Stimulated activated naive CD8-positive, alpha-beta T cell treated with anti-CD3 and anti-CD28 coated beads, Interleukin-15, Interleukin-2, amounts not matched to agents 100 ng/mL and 50 ng/mL, for 24 hours (primary cell): Measurements from ENCODE around the gene RAB6B.

ENCODE experiments used
- H3K27ac Mint-ChIP-seq: one replicate; pipeline ENCODE4 v1.8.0; 2021; ENCODE audit warnings: mild to moderate bottlenecking, mixed read lengths
- H3K27me3 Mint-ChIP-seq: one replicate; pipeline ENCODE4 v1.8.0; 2021; ENCODE audit warnings: mixed read lengths
- H3K36me3 Mint-ChIP-seq: one replicate; pipeline ENCODE4 v1.8.0; 2021; ENCODE audit warnings: low read depth, mixed read lengths
- H3K4me1 Mint-ChIP-seq: one replicate; pipeline ENCODE4 v1.8.0; 2021; ENCODE audit warnings: low read depth, mixed read lengths
- H3K4me3 Mint-ChIP-seq: one replicate; pipeline ENCODE4 v1.8.0; 2021; ENCODE audit warnings: mild to moderate bottlenecking, mixed read lengths
- H3K9me3 Mint-ChIP-seq: one replicate; pipeline ENCODE4 v1.8.0; 2021; ENCODE audit warnings: mixed read lengths

Gene RAB6B

DNA sequence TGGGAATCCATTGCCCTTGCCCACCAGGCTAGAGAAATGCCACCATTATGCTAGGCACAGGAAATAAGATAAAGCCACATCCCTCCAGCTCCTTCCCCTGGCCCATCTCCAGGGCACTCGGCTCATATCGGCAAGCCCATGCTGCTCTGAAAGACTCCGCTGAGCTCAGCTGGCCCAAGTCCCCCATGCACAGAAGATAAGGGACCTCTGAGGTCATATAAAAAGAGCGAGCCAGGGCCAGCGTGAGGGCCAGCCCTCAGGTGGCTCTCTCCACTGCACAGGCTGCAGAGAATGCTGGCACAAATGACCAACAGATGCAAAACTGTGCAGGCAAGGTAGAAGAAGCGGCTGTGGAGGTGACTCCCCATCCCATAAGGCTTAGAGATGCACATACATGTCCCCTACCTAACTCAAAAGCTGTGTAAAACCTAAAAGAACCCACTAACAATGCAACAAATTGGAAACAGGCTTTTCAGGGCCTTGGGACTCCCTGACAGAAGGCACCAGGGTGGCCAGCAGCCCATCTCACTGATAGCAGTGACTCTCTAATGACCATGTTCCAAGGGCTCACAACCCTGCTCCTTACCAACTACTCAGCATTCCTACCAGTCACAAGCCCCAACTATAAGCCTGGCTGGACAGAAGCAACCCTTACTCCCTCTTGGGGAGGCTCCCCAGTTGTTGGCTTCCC is 3.0 kb downstream of the RAB6B start:
- Mint-ChIP-seq H3K27me3 (peaks cover 44% of the 10 kb centered on the region), H3K4me1 (no peaks in the 10 kb centered on the region), H3K27ac (no peak overlapping the region), H3K4me3 (no peak overlapping the region), H3K36me3 (no peaks in the 10 kb centered on the region), H3K9me3 (no peaks in the 10 kb centered on the region)

DNA sequence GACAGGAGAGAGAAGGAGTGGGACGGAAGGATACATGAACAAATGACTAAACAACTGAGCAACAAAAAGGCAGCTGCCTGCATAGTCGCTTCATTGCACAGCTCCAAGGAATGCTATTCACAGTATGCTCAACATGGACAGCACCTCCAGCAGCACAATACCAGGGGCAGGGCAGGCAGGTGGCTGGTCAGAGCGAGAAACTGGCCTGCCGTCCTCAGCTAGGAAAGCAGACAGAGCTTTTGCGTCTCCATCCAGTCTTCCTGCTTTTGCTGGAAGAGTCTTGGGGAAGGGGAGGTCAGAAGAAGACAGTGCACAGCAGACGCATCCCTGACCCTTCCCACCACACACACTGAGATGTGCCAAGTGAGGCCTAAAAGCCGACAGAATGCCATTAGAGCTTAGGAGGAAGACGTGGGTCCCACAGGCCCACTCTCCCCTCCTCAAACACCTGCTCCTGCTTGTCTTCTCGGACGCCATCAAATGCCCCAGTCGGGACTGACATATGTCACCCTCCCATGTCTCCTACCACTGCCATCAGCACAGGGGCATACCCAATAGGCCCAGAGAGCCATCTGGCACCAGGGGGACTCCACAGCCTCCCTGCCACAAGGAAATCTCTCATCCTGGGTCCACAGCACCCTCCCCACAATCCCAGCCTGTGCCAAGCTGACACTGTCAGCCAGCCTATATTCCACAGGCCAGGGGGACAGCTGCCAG is 3.9 kb downstream of the RAB6B start:
- Mint-ChIP-seq H3K27ac (no peak overlapping the region), H3K4me1 (no peaks in the 10 kb centered on the region), H3K4me3 (no peak overlapping the region), H3K36me3 (no peaks in the 10 kb centered on the region), H3K9me3 (no peaks in the 10 kb centered on the region), H3K27me3 (peaks cover 35% of the 10 kb centered on the region)

DNA sequence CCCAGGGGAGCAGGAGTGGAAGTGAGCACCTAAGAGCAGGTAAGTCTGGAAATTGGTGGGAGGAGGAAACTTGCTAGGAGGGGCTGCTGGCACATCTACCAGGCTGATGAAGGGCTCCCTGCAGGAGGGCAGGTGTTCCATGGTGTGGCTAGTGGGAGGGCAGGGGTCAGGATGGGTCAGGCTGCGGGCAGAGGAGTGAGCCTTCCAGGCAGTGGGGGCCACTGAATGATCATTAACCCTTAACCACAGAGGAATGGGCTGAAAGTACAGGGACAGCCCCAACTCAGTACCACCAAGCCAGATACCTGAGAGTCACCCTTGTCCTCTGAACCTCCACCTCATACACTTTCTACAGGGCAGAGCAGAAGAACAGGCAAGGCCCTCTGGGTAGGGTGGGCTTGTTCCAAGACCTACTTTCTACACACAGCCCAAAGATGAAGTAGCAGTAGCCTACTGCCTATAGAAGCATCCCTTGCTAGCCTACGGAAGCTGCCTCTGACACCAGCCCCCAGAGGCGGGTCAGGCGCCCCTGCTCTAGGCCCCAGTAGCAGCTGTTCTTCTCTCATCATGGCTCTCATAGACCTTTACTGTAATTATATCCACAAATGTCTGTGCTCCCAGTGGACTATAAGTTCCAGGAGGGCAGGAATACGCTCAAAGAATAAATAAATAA is 4.6 kb downstream of the RAB6B start:
- Mint-ChIP-seq H3K4me3 (no peak overlapping the region), H3K4me1 (no peaks in the 10 kb centered on the region), H3K9me3 (no peaks in the 10 kb centered on the region), H3K27me3 (peaks cover 28% of the 10 kb centered on the region), H3K27ac (no peak overlapping the region), H3K36me3 (no peaks in the 10 kb centered on the region)

DNA sequence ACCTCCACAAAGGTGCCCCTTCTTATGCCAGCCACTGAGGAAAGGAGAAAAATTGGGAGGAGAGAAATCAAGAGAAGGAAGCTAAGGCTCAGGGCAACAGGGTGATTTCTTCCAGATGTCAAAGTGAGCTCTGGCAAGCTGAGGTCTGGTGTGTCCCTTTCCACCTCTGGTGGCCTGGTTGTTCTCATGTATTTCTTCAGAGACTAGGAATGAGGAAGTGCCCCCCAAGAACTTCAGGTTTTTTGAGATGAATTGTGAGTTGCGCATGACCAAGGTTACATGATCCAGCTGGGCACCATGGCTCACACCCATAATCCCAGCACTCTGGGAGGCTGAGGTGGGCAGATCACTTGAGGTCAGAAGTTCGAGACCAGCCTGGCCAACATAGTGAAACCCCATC is 5.6 kb downstream of the RAB6B start:
- no peak overlapping the region for H3K4me3 Mint-ChIP-seq
- H3K27me3 Mint-ChIP-seq: peaks cover 25% of the 10 kb centered on the region
- no peaks in the 10 kb centered on the region for H3K9me3 Mint-ChIP-seq
- no peak overlapping the region for H3K27ac Mint-ChIP-seq
- H3K36me3 Mint-ChIP-seq: no peaks in the 10 kb centered on the region
- no peaks in the 10 kb centered on the region for H3K4me1 Mint-ChIP-seq

DNA sequence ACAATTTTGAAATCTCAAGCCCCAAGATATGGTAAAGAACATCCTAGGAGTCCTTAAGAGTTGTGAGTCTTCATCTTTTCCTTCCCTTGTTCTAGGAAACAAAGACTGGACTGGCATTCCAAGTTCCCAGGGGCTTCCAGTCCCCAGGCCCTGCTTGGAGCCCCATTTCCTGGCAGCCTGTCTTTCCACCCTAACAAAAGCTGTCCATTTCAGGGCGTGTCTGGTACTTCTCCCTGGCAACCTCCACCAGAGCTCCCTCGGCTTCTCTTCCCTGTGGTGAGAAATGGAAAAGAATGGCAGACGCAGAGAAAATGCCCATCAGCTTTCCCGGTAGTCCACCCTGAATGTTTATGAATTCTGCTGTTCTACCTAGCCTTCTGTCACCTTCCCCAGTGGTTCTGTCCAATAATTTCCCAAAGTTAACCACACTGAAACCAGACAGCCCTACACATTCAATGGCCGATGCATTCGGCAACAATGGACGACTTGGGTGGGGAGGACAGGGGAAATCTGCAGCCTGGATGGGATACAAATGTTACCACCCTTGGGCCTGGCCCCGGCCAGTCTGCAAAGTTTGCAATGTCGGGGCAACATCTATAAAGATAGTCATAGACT is 6.8 kb downstream of the RAB6B start:
- H3K4me3 Mint-ChIP-seq: no peak overlapping the region
- no peaks in the 10 kb centered on the region for H3K36me3 Mint-ChIP-seq
- H3K27me3 Mint-ChIP-seq: peaks cover 22% of the 10 kb centered on the region
- H3K9me3 Mint-ChIP-seq: no peaks in the 10 kb centered on the region
- no peak overlapping the region for H3K27ac Mint-ChIP-seq
- no peaks in the 10 kb centered on the region for H3K4me1 Mint-ChIP-seq

DNA sequence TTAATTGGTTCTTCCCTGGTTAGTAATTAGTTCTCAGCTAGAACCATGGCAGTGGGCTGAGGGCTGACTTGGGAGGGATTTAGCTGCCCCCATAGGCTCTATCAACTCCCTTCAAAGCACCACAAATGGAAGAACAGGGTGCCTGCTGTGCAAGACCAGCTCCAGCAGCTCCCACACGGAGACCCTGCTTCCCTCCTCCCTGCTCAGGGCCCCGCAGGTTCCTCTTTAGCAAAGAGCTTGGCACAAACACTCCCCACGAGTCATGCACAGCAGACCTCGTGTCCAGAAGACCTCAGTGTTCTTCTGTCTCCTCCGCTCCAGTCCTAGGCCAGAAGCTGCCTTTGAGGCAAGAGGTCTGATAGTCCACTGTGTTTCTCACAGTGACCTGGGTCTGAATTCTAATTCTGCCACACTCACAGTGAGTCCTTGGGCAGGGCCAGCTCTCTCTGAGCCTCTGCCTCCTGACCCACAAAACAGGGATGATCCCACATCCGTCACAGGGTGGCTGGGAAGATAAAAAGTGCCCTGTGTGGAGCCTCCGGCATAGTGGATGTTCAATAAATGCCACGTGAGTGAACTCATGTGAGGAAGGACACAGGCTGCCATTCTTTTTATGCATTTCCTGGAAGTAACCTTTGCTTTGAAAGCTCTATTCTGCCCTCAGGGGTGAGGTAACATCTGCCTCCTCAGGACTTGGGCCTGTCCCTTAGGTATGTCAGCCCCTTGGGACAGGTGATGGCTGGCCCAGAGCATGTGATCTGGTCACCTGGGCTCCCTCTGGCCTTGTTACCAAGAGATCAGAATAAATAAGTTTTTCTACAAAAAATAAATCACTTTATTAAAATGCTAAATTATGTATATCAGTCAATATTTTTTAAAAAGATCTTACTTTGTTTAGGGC is 7.6 kb downstream of the RAB6B start:
- Mint-ChIP-seq H3K4me3 (no peak overlapping the region), H3K27me3 (peaks cover 14% of the 10 kb centered on the region), H3K36me3 (no peaks in the 10 kb centered on the region), H3K4me1 (no peaks in the 10 kb centered on the region), H3K27ac (no peak overlapping the region), H3K9me3 (no peaks in the 10 kb centered on the region)

DNA sequence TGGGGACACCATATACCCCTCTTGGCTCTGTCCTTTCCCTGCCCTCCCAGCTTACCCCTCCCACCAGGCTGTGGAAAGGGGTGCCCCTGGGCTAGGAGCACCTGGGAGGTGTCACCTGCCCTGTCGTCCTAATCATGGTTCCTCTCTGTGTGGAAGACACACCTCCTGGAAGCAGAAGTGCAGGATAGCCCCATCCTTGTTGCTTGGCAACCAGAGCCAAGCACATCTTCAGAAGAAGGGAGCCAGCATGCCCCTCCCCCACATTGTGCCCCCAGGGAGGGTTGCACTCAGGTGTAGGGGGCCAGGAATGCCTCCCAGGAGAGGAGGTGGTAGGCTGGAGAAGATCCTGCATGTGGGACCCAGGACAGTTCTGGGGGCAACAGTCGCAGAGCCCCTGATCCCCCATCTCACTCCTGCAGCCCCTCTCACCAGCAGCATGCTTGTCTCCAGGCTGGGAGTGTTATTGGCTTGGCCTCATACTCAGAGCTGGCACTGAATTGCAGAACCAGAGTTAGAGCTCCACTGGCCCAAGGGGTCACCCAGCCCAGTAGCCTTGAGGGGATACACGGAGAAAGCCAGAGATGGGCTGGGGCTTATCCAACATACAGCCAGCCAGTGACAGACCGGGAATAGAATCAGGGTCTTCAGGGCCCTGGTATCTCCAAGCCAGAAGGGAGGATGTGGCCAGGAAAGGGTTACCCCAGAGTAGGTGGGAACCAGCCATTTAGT is 8.4 kb downstream of the RAB6B start:
- Mint-ChIP-seq H3K27me3 (peaks cover 9% of the 10 kb centered on the region), H3K4me3 (no peak overlapping the region), H3K9me3 (no peaks in the 10 kb centered on the region), H3K4me1 (peaks cover 6% of the 10 kb centered on the region), H3K27ac (no peak overlapping the region), H3K36me3 (no peaks in the 10 kb centered on the region)

DNA sequence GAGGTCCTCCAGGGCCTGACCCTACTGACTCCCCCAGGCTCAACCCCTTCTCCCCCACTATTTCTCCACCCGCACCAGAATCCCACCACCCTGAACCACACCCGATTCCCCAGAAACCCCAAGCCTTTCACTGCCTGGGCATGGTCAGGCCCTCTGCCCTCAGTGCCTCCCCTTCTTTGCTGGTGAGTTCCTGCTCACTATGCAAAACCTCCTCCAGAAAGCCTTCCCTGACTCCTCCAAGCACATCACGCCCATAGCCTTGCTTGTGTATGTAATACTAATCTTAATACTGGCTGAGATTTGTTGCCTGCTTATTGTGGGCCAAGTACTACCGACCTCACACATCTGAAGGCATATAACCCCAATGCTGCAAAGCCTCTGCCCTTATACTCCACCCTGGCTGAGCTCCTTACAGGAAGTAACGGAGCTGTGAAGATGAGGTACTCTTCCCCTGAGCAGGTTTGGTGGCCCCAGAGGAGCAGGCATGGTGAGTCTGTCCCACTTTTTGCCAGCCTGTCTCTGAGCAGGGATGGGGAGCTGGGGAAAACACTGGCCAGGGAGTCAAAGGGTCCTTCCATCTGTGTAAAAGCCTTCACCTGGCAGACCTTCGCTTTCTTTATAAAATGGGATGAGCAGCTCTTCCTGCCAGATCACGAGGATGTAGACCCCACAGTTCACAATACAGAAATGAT is 9.5 kb downstream of the RAB6B start:
- peaks cover 16% of the 10 kb centered on the region for H3K4me1 Mint-ChIP-seq
- H3K9me3 Mint-ChIP-seq: no peaks in the 10 kb centered on the region
- H3K27ac Mint-ChIP-seq: no peak overlapping the region
- H3K4me3 Mint-ChIP-seq: no peak overlapping the region
- H3K27me3 Mint-ChIP-seq: no peaks in the 10 kb centered on the region
- H3K36me3 Mint-ChIP-seq: no peaks in the 10 kb centered on the region

DNA sequence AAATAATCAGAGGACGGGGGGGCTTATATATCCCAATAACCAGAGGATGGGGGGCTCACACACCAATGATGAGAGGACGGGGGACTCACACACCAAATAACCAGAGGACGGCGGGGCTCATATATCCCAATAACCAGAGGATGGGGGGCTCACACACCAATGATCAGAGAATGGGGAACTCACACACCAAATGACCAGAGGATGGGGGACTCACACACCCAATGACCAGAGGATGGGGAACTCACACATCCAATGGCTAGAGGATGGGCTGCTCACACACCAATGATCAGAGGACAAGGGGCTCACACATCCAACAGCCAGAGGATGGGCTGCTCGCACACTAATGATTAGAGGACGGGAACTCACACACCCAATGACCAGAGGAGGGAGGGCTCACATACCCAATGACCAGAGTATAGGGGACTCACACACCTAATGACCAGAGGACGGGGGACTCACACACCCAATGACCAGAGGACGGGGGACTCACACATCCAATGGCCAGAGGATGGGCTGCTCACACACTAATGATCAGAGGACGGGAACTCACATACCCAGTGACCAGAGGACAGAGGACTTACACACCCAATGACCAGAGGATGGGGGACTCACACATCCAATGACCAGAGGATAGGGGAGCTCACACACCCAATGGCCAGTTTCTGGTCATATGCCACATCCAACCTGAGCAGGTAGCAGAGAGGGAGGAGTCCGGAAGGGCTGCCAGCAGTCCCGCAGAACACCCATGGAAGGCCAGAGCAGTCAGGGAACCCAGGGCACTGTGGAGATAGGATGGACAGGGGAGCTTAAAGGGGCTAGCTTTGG is 10.6 kb downstream of the RAB6B start:
- no peak overlapping the region for H3K4me3 Mint-ChIP-seq
- H3K27me3 Mint-ChIP-seq: no peaks in the 10 kb centered on the region
- H3K9me3 Mint-ChIP-seq: peaks cover under 1% of the 10 kb centered on the region
- H3K4me1 Mint-ChIP-seq: peaks cover 16% of the 10 kb centered on the region
- no peak overlapping the region for H3K27ac Mint-ChIP-seq
- no peaks in the 10 kb centered on the region for H3K36me3 Mint-ChIP-seq

DNA sequence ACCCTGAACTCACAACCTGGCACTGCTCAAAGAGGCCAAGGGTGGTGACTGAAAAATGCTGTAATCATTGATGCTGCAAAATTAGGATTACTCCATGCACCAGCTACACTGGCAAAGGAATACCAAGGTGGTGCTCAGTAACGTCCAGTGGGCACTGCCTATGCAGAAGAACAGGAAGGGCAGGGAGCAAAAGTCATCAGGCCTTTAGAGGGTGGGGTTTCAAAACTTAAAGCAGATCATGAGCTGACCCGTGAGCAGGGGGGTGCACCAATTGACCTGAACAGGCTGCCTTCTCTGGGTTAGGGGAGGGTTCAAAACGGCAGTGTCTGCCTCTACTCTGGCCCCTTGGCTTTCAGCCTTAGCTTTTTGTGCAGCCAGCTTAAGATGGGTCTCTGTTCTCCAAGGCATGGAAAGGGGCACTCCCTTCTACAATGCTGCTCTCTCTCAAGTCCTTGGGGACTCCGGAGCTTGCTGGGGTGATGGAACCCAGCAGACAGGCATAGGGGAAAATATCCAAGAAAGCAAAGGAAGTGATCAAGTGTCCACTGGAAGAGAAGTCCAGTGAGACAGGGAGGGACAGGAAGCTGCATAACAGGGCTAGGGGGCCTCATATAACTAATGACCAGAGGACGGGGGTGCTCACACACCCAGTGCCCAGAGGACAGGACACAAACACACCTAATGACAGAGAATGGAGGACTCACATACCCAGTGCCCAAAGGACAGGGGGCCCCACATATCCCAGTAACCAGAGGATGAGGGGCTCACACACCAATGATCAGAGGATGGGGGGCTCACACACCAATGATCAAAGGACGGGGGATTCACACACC is 11.4 kb downstream of the RAB6B start:
- H3K27ac Mint-ChIP-seq: no peak overlapping the region
- H3K9me3 Mint-ChIP-seq: peaks cover 5% of the 10 kb centered on the region

DNA sequence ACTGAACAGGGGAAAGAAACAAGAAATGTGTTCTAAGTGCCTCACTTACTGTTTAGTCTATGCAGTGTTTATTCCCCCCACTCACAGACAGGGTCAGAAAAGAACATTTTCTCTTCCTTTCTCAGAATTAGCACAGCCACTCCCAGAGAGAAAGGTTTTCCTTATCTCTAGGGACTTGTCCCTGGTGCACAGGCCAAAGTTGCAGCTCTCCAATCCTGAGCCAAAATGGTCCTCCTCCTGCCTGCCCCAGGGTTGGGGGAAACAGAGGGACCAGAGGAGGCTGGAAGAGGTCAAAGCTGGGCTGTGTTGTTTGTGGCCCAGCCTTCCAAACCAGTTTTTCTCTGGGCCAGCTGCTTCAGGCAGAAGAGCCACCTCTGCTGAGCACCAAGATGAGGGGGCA is 12.0 kb downstream of the RAB6B start:
- Mint-ChIP-seq H3K36me3 (no peaks in the 10 kb centered on the region), H3K9me3 (peaks cover 5% of the 10 kb centered on the region), H3K4me1 (peaks cover 16% of the 10 kb centered on the region), H3K4me3 (no peak overlapping the region), H3K27ac (no peak overlapping the region), H3K27me3 (no peaks in the 10 kb centered on the region)

More for the DNA sequence above, 11.4 kb downstream of the RAB6B start:
- H3K36me3 Mint-ChIP-seq: no peaks in the 10 kb centered on the region
- no peak overlapping the region for H3K4me3 Mint-ChIP-seq
- peaks cover 16% of the 10 kb centered on the region for H3K4me1 Mint-ChIP-seq
- no peaks in the 10 kb centered on the region for H3K27me3 Mint-ChIP-seq

DNA sequence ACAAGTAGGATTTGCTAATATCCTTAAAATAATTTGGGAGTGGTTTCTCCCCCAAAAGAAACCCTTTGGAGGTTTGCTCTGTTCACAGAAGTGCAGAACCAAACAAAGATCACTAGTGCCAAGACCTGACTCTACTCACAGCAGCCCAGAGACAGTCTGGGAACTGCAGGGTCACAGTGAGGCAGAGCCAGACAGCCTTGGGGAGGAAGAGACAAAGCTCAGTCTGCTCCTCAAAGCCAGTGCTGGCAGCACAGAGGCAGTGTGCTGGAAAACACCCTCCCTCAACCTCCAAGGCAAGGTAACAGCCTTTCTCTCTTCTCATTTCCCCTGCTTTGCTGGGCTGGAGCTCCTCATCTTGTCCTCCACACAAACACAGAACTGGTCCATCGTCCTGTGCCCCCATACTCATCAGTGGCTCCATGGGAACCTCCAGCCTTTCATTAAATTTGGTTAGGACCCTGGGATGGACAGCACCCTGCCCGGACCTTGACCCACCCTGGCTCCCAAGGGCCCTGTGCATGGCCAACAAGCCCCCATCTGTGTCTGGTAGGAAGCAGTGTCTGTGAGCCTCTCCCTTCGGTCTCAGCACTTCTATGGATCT is 12.6 kb downstream of the RAB6B start:
- no peak overlapping the region for H3K4me3 Mint-ChIP-seq
- H3K9me3 Mint-ChIP-seq: peaks cover 5% of the 10 kb centered on the region
- H3K27me3 Mint-ChIP-seq: no peaks in the 10 kb centered on the region
- H3K4me1 Mint-ChIP-seq: peaks cover 16% of the 10 kb centered on the region
- H3K27ac Mint-ChIP-seq: no peak overlapping the region
- H3K36me3 Mint-ChIP-seq: no peaks in the 10 kb centered on the region
